Body of pancreas (tissue), 4 donors: ENCODE results near the gene MAML2. TPM values are rescaled to one million over a fixed set of nuclear protein-coding genes. Genes with fewer than 3 reads are reported as not detected.

Experiments
- ATAC-seq: fragments of 150-250 bp; one replicate; pipeline ENCODE4 v1.9.1; 2016
- DNase-seq, 4 donors: peaks; one replicate each; pipeline ENCODE4 v3.0.0-alpha.2; 2019
- H3K27ac ChIP-seq, 4 donors: fragments of 200-600 bp; sonication (generic); 1 replicate in 3 of 4; 2 replicates in 1 of 4; pipeline versions ENCODE4 v1.5.1 to v1.6.1; 2016 to 2019; ENCODE audit warnings: mild to moderate bottlenecking in 1 of 4, mixed read lengths in 1 of 4, moderate library complexity in 1 of 4
- H3K27me3 ChIP-seq, 2 donors: fragments of 200-600 bp; sonication (generic); one replicate each; pipeline ENCODE4 v1.6.0; 2016; ENCODE audit warnings: mild to moderate bottlenecking in 1 of 2
- H3K36me3 ChIP-seq, 2 donors: fragments of 200-600 bp; sonication (generic); replicated peaks in 1 of 2; 2 replicates each; pipeline ENCODE4 v1.5.1; 2016; ENCODE audit warnings: low read depth in 2 of 2; ENCODE audit not compliant: insufficient read depth in 1 of 2
- H3K4me1 ChIP-seq: fragments of 200-600 bp; sonication (generic); one replicate; pipeline ENCODE4 v1.6.0; 2016
- H3K4me3 ChIP-seq, 2 donors: fragments of 200-600 bp; sonication (generic); 1 replicate in 1 of 2; 2 replicates in 1 of 2; pipeline ENCODE4 v1.5.1; 2016 to 2019
- H3K9me3 ChIP-seq, 3 donors: fragments of 200-600 bp; sonication (generic); 1 replicate in 2 of 3; 2 replicates in 1 of 3; pipeline ENCODE4 v1.5.1; 2016
- CTCF ChIP-seq, 7 experiments: fragments of 450-650 bp in 4 of 7; fragments of 200-600 bp in 3 of 7; sonication (generic) in 3 of 7; IDR thresholded peaks; one replicate each; pipeline ENCODE4 v1.5.1; 2016 to 2019; ENCODE audit warnings: antibody characterized with exemption in 7 of 7
- POLR2A ChIP-seq, 3 donors: fragments of 450-650 bp; IDR thresholded peaks; one replicate each; pipeline ENCODE4 v1.6.1; 2016; ENCODE audit warnings: antibody characterized with exemption in 3 of 3, mild to moderate bottlenecking in 2 of 3
- WGBS, 2 donors: methylation state at CpG; one replicate each; pipeline ENCODE4 v1.1.5; 2017; 5-methylcytosine and 5-hydroxymethylcytosine counted together
- intact Hi-C: fragments of 100-400 bp; cut with DNase I; formaldehyde crosslinking; loops from one replicate; pipeline ENCODE4 v1.15.1; 2023
- total RNA-seq, 2 donors: library from RNA; depleted of rRNA; stranded (reverse); fragments of >200 nt; gene quantifications; one replicate each; pipeline ENCODE4 v1.1.0, GENCODE V29; 2016

The MAML2 gene
- total RNA-seq, 2 donors from 2014 or later, result 7.9 to 9.9 TPM

- no peak for ATAC-seq
- TF ChIP-seq POLR2A (IDR thresholded peaks at IDR 0.05), result no peak
- no peak for TF ChIP-seq CTCF (IDR thresholded peaks at IDR 0.05)
- no peaks in the 10 kb centered on the region for H3K9me3 ChIP-seq
- DNase-seq, result no peak
- H3K27ac ChIP-seq, result no peak overlapping the region
- no peaks in the 10 kb centered on the region for H3K36me3 ChIP-seq
- H3K27me3 ChIP-seq, result no peaks in the 10 kb centered on the region
- 58 to 61% methylated on average over 4 of the region's 4 CpGs for WGBS, 2 donors
- no peaks in the 10 kb centered on the region for H3K4me1 ChIP-seq
- intact Hi-C loops, result no loop called here
- H3K4me3 ChIP-seq, result no peak overlapping the region
Measured at GRCh38 chr11:96110302-96110701, 232.7 kb downstream of the MAML2 start.

GRCh38 chr11:96109331-96110030 is 233.5 kb downstream of the MAML2 start:
- Histone ChIP-seq H3K36me3 (no peaks in the 10 kb centered on the region), H3K4me3 (no peak overlapping the region), H3K27me3 (no peaks in the 10 kb centered on the region), H3K4me1 (no peaks in the 10 kb centered on the region), H3K27ac (no peak overlapping the region), H3K9me3 (no peaks in the 10 kb centered on the region)
- no peak for ATAC-seq
- intact Hi-C loops, result no loop called here
- 53 to 61% methylated on average over 5 of the region's 5 CpGs for whole genome bisulfite sequencing, 2 donors
- no peak for TF ChIP-seq POLR2A (IDR thresholded peaks at IDR 0.05)
- TF ChIP-seq CTCF (IDR thresholded peaks at IDR 0.05), result no peak
- no peak for DNase-seq

- 69 to 75% methylated on average over 5 of the region's 5 CpGs for WGBS, 2 donors
Measured at GRCh38 chr11:96107143-96107824, 235.7 kb downstream of the MAML2 start.

GRCh38 chr11:96106645-96107044 is 236.3 kb downstream of the MAML2 start:
- intact Hi-C loops, result no loop called here
- 53 to 69% methylated on average over 3 of the region's 3 CpGs for WGBS, 2 donors

More at GRCh38 chr11:96107143-96107824, 235.7 kb downstream of the MAML2 start:
- H3K27me3 ChIP-seq, result no peaks in the 10 kb centered on the region
- H3K4me1 ChIP-seq, result no peaks in the 10 kb centered on the region
- no peak overlapping the region for H3K4me3 ChIP-seq
- no peaks in the 10 kb centered on the region for H3K9me3 ChIP-seq
- no peak overlapping the region for H3K27ac ChIP-seq
- no peak for TF ChIP-seq CTCF (IDR thresholded peaks at IDR 0.05)
- no peak for TF ChIP-seq POLR2A (IDR thresholded peaks at IDR 0.05)
- ATAC-seq (no peak), DNase-seq (no peak)
- no peaks in the 10 kb centered on the region for H3K36me3 ChIP-seq
- intact Hi-C loops, result no loop called here

More at GRCh38 chr11:96106645-96107044, 236.3 kb downstream of the MAML2 start:
- no peak overlapping the region for H3K4me3 ChIP-seq
- no peaks in the 10 kb centered on the region for H3K4me1 ChIP-seq
- TF ChIP-seq POLR2A (IDR thresholded peaks at IDR 0.05) (no peak), CTCF (IDR thresholded peaks at IDR 0.05) (no peak)
- H3K27me3 ChIP-seq, result no peaks in the 10 kb centered on the region
- H3K27ac ChIP-seq, result no peak overlapping the region
- H3K36me3 ChIP-seq, result no peaks in the 10 kb centered on the region
- DNase-seq (no peak), ATAC-seq (no peak)
- no peaks in the 10 kb centered on the region for H3K9me3 ChIP-seq
